ENCODE data around the gene MTHFD1. TPM values are rescaled to one million over a fixed set of nuclear protein-coding genes. Genes with fewer than 3 reads are reported as not detected.
"Not testable (repeated sequence)": the region's sequence is repeated elsewhere in the genome, so short reads cannot be mapped to it uniquely, and the experiment has no call there.

The MTHFD1 gene
- polyA plus RNA-seq, 1 donor (not counting 4 experiments of a cell fraction or from before 2014, with no cell fraction given), result 63.2 TPM

DNA sequence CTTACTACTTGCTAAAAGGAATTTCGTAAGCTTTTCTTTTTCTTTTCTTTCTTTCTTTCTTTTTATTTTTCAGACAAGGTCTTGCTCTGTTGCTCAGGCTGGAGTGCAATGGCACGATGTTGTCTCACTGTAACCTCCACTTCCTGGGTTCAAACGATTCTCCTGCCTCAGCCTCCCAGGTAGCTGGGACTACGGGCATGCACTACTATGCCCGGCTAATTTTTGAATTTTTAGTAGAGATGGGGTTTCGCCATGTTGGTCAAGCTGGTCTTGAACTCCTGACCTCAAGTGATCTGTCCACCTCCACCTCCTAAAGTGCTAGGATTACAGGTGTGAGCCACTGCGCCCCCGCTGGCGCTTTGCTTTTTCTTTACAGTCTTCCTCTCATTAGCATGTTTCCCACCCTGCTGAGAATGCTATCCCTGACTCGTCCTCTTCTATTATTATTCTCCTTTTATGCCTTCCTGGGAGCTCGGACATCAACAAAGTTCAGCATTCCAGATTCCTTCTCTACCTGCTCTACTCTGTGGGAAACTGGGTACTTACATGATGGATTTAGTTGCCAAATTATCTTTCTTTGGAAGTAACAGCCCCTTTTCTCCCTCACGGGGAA, 3.1 kb downstream of the MTHFD1 start:
- DNase-seq (ENCODE audit: low read depth, low spot score) (no peak), FAIRE-seq (no peak)
- H3K4me1 ChIP-seq (ENCODE audit: control insufficient read depth, extremely low read depth, insufficient read depth, low read length), result peaks cover 14% of the 10 kb centered on the region
- no peaks in the 10 kb centered on the region for H4K20me1 ChIP-seq (ENCODE audit: control insufficient read depth, extremely low read depth, insufficient read depth, low read length)
- no peak overlapping the region for H3K27ac ChIP-seq (ENCODE audit: control insufficient read depth, insufficient read depth, low read length)
- no peak overlapping the region for H3K9ac ChIP-seq (ENCODE audit: control insufficient read depth, extremely low read depth, insufficient read depth, low read length)
- H3K36me3 ChIP-seq (ENCODE audit: control insufficient read depth in 2 of 2, extremely low read depth in 1 of 2, insufficient read depth in 2 of 2, low read length in 2 of 2), result peaks cover 12 to 19% of the 10 kb centered on the region in 2 experiments
- H3K4me3 ChIP-seq (ENCODE audit: control insufficient read depth in 2 of 3, extremely low read depth in 1 of 3, insufficient read depth in 2 of 3, low read depth in 1 of 3, low read length in 3 of 3), result no peak overlapping the region
- no peak overlapping the region for H2AFZ ChIP-seq (ENCODE audit: control insufficient read depth, low read length)
- peaks cover 82% of the 10 kb centered on the region for H3K79me2 ChIP-seq (ENCODE audit: control insufficient read depth, insufficient read depth, low read length)
- TF ChIP-seq EZH2 (IDR thresholded peaks at IDR 0.05; ENCODE audit: low read length), result no peak
- TF ChIP-seq, protein P1, sequence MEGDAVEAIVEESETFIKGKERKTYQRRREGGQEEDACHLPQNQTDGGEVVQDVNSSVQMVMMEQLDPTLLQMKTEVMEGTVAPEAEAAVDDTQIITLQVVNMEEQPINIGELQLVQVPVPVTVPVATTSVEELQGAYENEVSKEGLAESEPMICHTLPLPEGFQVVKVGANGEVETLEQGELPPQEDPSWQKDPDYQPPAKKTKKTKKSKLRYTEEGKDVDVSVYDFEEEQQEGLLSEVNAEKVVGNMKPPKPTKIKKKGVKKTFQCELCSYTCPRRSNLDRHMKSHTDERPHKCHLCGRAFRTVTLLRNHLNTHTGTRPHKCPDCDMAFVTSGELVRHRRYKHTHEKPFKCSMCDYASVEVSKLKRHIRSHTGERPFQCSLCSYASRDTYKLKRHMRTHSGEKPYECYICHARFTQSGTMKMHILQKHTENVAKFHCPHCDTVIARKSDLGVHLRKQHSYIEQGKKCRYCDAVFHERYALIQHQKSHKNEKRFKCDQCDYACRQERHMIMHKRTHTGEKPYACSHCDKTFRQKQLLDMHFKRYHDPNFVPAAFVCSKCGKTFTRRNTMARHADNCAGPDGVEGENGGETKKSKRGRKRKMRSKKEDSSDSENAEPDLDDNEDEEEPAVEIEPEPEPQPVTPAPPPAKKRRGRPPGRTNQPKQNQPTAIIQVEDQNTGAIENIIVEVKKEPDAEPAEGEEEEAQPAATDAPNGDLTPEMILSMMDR (optimal IDR thresholded peaks at IDR 0.05 in 1 of 3, IDR thresholded peaks at IDR 0.05 in 1 of 3, conservative IDR thresholded peaks at IDR 0.05 in 1 of 3; ENCODE audit: extremely low read depth in 1 of 3, insufficient read depth in 2 of 3, low read length in 3 of 3), result no peak
- no peaks in the 10 kb centered on the region for H3K9me1 ChIP-seq (ENCODE audit: control insufficient read depth, extremely low read depth, insufficient read depth, low read length)
- no peaks in the 10 kb centered on the region for H3K9me3 ChIP-seq (ENCODE audit: control insufficient read depth, low read depth, low read length)
- no peaks in the 10 kb centered on the region for H3K27me3 ChIP-seq (ENCODE audit: control insufficient read depth, extremely low read depth, insufficient read depth, low read length)
- dilution Hi-C loops (cut with MboI; ENCODE audit: extremely low pct_ligation_motif_present, low sequenced_read_pairs), result no loop called here
- no peak overlapping the region for H3K4me2 ChIP-seq (ENCODE audit: control insufficient read depth, extremely low read depth, insufficient read depth, low read depth, low read length)

- no peak overlapping the region for H2AFZ ChIP-seq (ENCODE audit: control insufficient read depth, low read length)
- TF ChIP-seq, protein P1 (optimal IDR thresholded peaks at IDR 0.05 in 1 of 3, IDR thresholded peaks at IDR 0.05 in 1 of 3, conservative IDR thresholded peaks at IDR 0.05 in 1 of 3; ENCODE audit: extremely low read depth in 1 of 3, insufficient read depth in 2 of 3, low read length in 3 of 3), result no peak
- no peak for TF ChIP-seq EZH2 (IDR thresholded peaks at IDR 0.05; ENCODE audit: low read length)
- peaks cover 82% of the 10 kb centered on the region for H3K79me2 ChIP-seq (ENCODE audit: control insufficient read depth, insufficient read depth, low read length)
- dilution Hi-C loops (cut with MboI; ENCODE audit: extremely low pct_ligation_motif_present, low sequenced_read_pairs), result no loop called here
- H3K4me3 ChIP-seq (ENCODE audit: control insufficient read depth in 2 of 3, extremely low read depth in 1 of 3, insufficient read depth in 2 of 3, low read depth in 1 of 3, low read length in 3 of 3), result no peak overlapping the region
- H3K9me1 ChIP-seq (ENCODE audit: control insufficient read depth, extremely low read depth, insufficient read depth, low read length), result no peaks in the 10 kb centered on the region
- peaks cover 10% of the 10 kb centered on the region for H3K4me1 ChIP-seq (ENCODE audit: control insufficient read depth, extremely low read depth, insufficient read depth, low read length)
- DNase-seq (ENCODE audit: low read depth, low spot score) (no peak), FAIRE-seq (no peak)
- H3K9me3 ChIP-seq (ENCODE audit: control insufficient read depth, low read depth, low read length), result no peaks in the 10 kb centered on the region
- no peak overlapping the region for H3K9ac ChIP-seq (ENCODE audit: control insufficient read depth, extremely low read depth, insufficient read depth, low read length)
- no peaks in the 10 kb centered on the region for H3K27me3 ChIP-seq (ENCODE audit: control insufficient read depth, extremely low read depth, insufficient read depth, low read length)
- no peaks in the 10 kb centered on the region for H4K20me1 ChIP-seq (ENCODE audit: control insufficient read depth, extremely low read depth, insufficient read depth, low read length)
- H3K4me2 ChIP-seq (ENCODE audit: control insufficient read depth, extremely low read depth, insufficient read depth, low read depth, low read length), result no peak overlapping the region
- no peak overlapping the region for H3K27ac ChIP-seq (ENCODE audit: control insufficient read depth, insufficient read depth, low read length)
- H3K36me3 ChIP-seq (ENCODE audit: control insufficient read depth in 2 of 2, extremely low read depth in 1 of 2, insufficient read depth in 2 of 2, low read length in 2 of 2), result peaks cover 12 to 19% of the 10 kb centered on the region in 2 experiments
Observed at GRCh38 chr14:64391986-64392385, 3.8 kb downstream of the MTHFD1 start.

DNA sequence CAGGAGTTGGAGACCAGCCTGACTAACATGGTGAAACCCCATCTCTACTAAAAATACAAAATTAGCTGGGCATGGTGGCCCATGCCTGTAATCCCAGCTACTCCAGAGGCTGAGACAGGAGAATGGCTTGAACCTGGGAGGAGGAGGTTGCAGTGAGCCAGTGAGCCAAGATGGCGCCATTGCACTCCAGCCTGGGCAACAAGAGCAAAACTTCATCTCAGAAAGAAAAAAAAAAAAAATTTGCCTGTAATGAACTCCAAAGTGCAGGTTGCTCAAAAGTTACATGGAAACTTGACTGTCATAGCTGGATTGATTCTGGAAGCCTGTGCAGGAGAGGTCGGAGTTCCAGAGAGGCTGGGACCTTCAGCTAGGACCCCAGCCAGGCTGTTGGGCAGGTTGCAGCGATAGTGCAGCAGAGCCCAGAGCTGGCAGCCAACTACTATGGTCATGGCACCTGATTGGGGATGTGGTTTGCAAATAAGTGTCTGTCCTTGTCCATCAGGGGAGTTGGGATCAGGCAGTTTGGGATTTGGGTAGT, 5.1 kb downstream of the MTHFD1 start:
- H3K4me1 ChIP-seq (ENCODE audit: control insufficient read depth, extremely low read depth, insufficient read depth, low read length); H3K27ac ChIP-seq (ENCODE audit: control insufficient read depth, insufficient read depth, low read length); H4K20me1 ChIP-seq (ENCODE audit: control insufficient read depth, extremely low read depth, insufficient read depth, low read length); H3K9me1 ChIP-seq (ENCODE audit: control insufficient read depth, extremely low read depth, insufficient read depth, low read length); dilution Hi-C loops (cut with MboI; ENCODE audit: extremely low pct_ligation_motif_present, low sequenced_read_pairs); H2AFZ ChIP-seq (ENCODE audit: control insufficient read depth, low read length); H3K27me3 ChIP-seq (ENCODE audit: control insufficient read depth, extremely low read depth, insufficient read depth, low read length); FAIRE-seq; H3K4me3 ChIP-seq (ENCODE audit: control insufficient read depth in 2 of 3, extremely low read depth in 1 of 3, insufficient read depth in 2 of 3, low read depth in 1 of 3, low read length in 3 of 3); H3K9me3 ChIP-seq (ENCODE audit: control insufficient read depth, low read depth, low read length); DNase-seq (ENCODE audit: low read depth, low spot score); H3K9ac ChIP-seq (ENCODE audit: control insufficient read depth, extremely low read depth, insufficient read depth, low read length); H3K4me2 ChIP-seq (ENCODE audit: control insufficient read depth, extremely low read depth, insufficient read depth, low read depth, low read length): not testable (repeated sequence)
- Histone ChIP-seq H3K79me2 (ENCODE audit: control insufficient read depth, insufficient read depth, low read length) (peaks cover 86% of the 10 kb centered on the region), H3K36me3 (ENCODE audit: control insufficient read depth in 2 of 2, extremely low read depth in 1 of 2, insufficient read depth in 2 of 2, low read length in 2 of 2) (peaks cover 12 to 19% of the 10 kb centered on the region in 2 experiments)
